GM12892 (cell line): ENCODE measurements around the gene SP1.
"Not testable (repeated sequence)": the region's sequence is repeated elsewhere in the genome, so short reads cannot be mapped to it uniquely, and the experiment has no call there.

ENCODE experiments used
- POLR2A ChIP-seq: IDR thresholded peaks from 2 replicates; pipeline ENCODE4 v1.6.1; 2011; ENCODE audit warnings: low read depth, low read length, control low read depth
- POLR2AphosphoS5 ChIP-seq: IDR thresholded peaks from 2 replicates; pipeline ENCODE4 v1.6.1; 2011; ENCODE audit warnings: low read depth, low read length, control low read depth

- not testable (repeated sequence) for TF ChIP-seq POLR2A, POLR2AphosphoS5
Measured at GRCh38 chr12:53361638-53362037, 18.3 kb upstream of the SP1 start.
